Measurements from ENCODE around the gene DMXL1. TPM values are rescaled to one million over a fixed set of nuclear protein-coding genes. Genes with fewer than 3 reads are reported as not detected.

Gene DMXL1
- total RNA-seq, 1 donor from 2014 or later, result 22.3 TPM

DNA sequence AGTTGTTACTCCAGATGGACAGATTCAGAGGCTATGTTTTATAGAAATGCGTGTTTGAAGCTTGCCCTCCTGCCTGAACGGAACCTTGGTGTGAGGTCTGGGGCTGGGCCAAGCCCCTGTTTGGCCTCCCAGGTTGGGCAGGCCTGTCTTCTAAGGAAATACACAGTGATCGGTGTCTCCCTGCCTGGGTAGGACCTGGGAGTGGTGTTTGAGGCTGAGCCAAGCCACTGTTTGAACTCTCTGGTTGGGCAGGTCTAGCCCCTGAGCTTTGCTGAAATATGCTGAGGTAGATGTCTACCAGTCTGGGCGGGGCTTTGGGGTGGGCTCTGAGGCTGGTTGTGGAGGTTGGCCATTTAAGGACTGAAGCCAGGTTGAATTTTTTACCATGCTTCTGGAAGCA, 90.5 kb downstream of the DMXL1 start:
- Histone ChIP-seq H3K4me3 (no peak overlapping the region), H3K27me3 (ENCODE audit: low read depth) (no peaks in the 10 kb centered on the region), H3K9me3 (replicated peaks) (peaks cover 17% of the 10 kb centered on the region), H3K27ac (replicated peaks) (no peak overlapping the region), H3K36me3 (peaks cover 43% of the 10 kb centered on the region), H3K4me1 (no peaks in the 10 kb centered on the region)
- no peak for DNase-seq
- intact Hi-C loops (cut with micrococcal nuclease), result no loop called here
- TF ChIP-seq, protein P1, sequence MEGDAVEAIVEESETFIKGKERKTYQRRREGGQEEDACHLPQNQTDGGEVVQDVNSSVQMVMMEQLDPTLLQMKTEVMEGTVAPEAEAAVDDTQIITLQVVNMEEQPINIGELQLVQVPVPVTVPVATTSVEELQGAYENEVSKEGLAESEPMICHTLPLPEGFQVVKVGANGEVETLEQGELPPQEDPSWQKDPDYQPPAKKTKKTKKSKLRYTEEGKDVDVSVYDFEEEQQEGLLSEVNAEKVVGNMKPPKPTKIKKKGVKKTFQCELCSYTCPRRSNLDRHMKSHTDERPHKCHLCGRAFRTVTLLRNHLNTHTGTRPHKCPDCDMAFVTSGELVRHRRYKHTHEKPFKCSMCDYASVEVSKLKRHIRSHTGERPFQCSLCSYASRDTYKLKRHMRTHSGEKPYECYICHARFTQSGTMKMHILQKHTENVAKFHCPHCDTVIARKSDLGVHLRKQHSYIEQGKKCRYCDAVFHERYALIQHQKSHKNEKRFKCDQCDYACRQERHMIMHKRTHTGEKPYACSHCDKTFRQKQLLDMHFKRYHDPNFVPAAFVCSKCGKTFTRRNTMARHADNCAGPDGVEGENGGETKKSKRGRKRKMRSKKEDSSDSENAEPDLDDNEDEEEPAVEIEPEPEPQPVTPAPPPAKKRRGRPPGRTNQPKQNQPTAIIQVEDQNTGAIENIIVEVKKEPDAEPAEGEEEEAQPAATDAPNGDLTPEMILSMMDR (IDR thresholded peaks at IDR 0.05; ENCODE audit: borderline replicate concordance), result no peak

DNA sequence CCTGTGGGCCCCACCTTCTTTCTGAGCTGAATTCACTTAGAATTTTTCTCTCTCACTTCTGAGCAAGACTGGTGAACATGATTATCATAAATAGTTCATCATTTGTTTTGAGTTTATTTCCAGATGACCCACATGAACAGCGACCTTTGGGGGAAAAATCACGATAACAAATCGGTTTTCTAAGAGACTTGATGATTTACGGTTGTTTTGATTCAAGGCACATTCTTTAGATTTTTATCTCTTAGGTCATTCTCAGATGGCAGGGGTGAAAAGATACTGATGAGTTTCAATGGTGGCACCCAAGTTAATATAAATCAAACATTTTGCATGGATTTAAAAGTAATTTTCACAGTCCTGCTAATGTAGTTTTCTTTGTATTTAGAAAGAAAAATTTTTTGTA, 95.1 kb downstream of the DMXL1 start:
- DNase-seq, result no peak
- Histone ChIP-seq H3K4me3 (no peak overlapping the region), H3K36me3 (peaks cover 56% of the 10 kb centered on the region), H3K27ac (replicated peaks) (no peak overlapping the region), H3K27me3 (ENCODE audit: low read depth) (no peaks in the 10 kb centered on the region), H3K9me3 (replicated peaks) (no peaks in the 10 kb centered on the region), H3K4me1 (peaks cover 2% of the 10 kb centered on the region)
- intact Hi-C loops (cut with micrococcal nuclease), result no loop called here
- TF ChIP-seq, protein P1 (IDR thresholded peaks at IDR 0.05; ENCODE audit: borderline replicate concordance), result no peak

DNA sequence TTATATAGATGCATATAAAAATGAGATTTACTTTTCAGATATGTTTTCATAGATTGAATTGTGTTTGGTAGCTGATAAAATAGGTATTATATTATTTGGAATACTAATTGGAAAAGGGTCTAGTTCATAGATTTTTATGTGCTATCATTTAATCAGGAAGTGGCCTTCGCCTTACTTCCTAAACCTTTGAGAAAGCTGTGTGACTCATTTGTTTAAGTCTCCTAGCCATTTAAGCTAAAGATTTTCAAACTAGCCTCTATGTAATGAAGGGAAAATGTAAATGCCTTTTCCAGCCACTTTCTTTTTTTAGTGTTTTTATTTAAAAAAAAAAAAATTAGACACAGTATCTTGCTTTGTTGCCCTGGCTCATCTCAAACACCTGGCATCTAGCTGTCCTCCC, 97.5 kb downstream of the DMXL1 start:
- intact Hi-C loops (cut with micrococcal nuclease), result no loop called here
- H3K9me3 ChIP-seq (replicated peaks), result no peaks in the 10 kb centered on the region
- no peak overlapping the region for H3K4me3 ChIP-seq
- peaks cover 18% of the 10 kb centered on the region for H3K4me1 ChIP-seq
- no peak for DNase-seq
- no peak overlapping the region for H3K27ac ChIP-seq (replicated peaks)
- peaks cover 71% of the 10 kb centered on the region for H3K36me3 ChIP-seq
- TF ChIP-seq, protein P1 (IDR thresholded peaks at IDR 0.05; ENCODE audit: borderline replicate concordance), result no peak
- no peaks in the 10 kb centered on the region for H3K27me3 ChIP-seq (ENCODE audit: low read depth)

DNA sequence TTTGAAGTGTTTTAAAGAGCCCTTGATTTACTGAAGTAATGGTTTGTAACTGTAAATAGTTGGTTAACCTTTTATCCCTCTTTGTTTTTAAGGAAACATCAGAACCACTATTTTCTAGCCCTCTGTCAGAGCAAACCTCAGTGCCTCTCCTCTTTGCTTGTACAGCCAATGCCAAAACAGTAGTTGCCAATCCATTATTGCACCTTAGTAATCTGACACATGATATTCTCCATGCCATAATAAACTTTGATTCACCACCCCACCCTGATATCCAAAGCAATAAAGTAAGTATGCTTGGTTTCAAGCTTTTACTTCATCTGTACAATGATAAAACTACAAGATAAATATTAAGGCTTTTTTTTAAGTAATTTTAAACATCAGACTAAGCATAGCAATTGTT, 100.8 kb downstream of the DMXL1 start:
- Histone ChIP-seq H3K36me3 (peaks cover 53% of the 10 kb centered on the region), H3K4me1 (peaks cover 18% of the 10 kb centered on the region), H3K4me3 (no peak overlapping the region), H3K9me3 (replicated peaks) (no peaks in the 10 kb centered on the region), H3K27me3 (ENCODE audit: low read depth) (no peaks in the 10 kb centered on the region), H3K27ac (replicated peaks) (no peak overlapping the region)
- DNase-seq, result no peak
- TF ChIP-seq, protein P1 (IDR thresholded peaks at IDR 0.05; ENCODE audit: borderline replicate concordance), result no peak
- intact Hi-C loops (cut with micrococcal nuclease), result no loop called here

DNA sequence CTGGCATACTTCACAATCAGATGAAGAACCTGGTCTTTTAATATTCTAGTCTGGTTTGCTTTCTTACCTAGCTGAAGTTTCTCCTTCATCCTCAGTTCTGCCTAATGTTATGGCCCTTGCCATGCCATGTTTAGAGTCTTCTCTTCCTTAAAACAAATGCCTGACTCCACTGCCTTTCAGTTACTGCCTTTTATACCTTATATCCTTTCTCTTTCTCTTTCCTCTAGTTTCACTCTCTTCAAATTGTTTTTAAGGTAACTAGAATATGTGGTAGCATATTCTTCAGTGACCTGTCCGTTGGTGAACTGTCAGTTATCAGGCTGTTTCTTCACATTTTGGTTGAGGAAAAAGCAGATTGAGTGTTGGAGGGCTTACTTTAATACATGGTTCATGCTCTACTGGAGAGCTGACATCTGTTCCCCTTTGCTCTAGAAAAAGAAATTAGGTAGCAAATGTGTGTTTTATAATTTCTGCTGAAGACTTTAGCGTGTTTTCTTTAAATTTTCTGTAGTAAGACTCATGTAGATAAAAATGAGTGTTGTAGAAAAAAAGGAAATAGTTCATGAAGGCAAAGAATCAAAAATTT, 103.8 kb downstream of the DMXL1 start:
- TF ChIP-seq, protein P1 (IDR thresholded peaks at IDR 0.05; ENCODE audit: borderline replicate concordance), result no peak
- no peak for DNase-seq
- H3K36me3 ChIP-seq, result peaks cover 56% of the 10 kb centered on the region
- intact Hi-C loops (cut with micrococcal nuclease), result no loop called here
- H3K27me3 ChIP-seq (ENCODE audit: low read depth), result no peaks in the 10 kb centered on the region
- H3K4me3 ChIP-seq, result no peak overlapping the region
- H3K9me3 ChIP-seq (replicated peaks), result no peaks in the 10 kb centered on the region
- H3K4me1 ChIP-seq, result peaks cover 18% of the 10 kb centered on the region
- no peak overlapping the region for H3K27ac ChIP-seq (replicated peaks)

All from left ventricle myocardium inferior (tissue), 1 donor.